Measurements from ENCODE around the gene IGF1. TPM values are rescaled to one million over a fixed set of nuclear protein-coding genes. Genes with fewer than 3 reads are reported as not detected.
A peak's percentile ranks its signal among the peaks of the same experiment; 100 is the strongest.

Gene IGF1
- total RNA-seq, 1 donor from 2014 or later, result 0.34 TPM

DNA sequence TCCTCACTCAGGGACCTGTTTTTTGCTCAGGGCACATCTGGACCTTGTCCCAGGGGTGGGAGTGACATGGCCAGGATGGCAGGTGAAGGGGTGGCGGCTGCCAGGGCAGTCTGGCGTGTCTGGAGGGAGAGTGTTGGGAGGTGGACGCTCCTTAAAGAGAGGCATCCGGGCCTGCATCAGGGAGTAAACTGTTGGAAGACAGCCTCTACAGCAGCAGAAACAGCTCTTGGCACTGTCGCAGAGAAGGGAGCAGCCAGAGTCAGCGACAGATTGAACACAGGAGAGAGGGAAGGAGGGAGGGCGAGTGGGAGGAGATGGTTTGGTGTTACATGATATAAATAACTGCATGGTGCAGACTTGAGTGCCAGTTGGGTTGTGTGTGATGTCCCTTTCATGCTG lies 52.8 kb downstream of the IGF1 start:
- H3K27ac Mint-ChIP-seq, result no peak overlapping the region
- H3K4me1 Mint-ChIP-seq (ENCODE audit: low read depth), result peaks cover 1% of the 10 kb centered on the region
- peaks cover 12% of the 10 kb centered on the region for H3K27me3 Mint-ChIP-seq (ENCODE audit: insufficient read depth)
- H3K4me3 Mint-ChIP-seq, result no peak overlapping the region
- no peaks in the 10 kb centered on the region for H3K36me3 Mint-ChIP-seq (ENCODE audit: low read depth)
- H3K9me3 Mint-ChIP-seq, result no peaks in the 10 kb centered on the region
- no peak for DNase-seq (ENCODE audit: low spot score)
- intact Hi-C loops (cut with micrococcal nuclease), result no loop called here

- H3K4me3 Mint-ChIP-seq, result no peak overlapping the region
- no peaks in the 10 kb centered on the region for H3K36me3 Mint-ChIP-seq (ENCODE audit: low read depth)
- no peak for DNase-seq (ENCODE audit: low spot score)
- H3K4me1 Mint-ChIP-seq (ENCODE audit: low read depth), result peaks cover 8% of the 10 kb centered on the region
- H3K9me3 Mint-ChIP-seq, result no peaks in the 10 kb centered on the region
- intact Hi-C loops (cut with micrococcal nuclease), result no loop called here
- peaks cover 8% of the 10 kb centered on the region for H3K27me3 Mint-ChIP-seq (ENCODE audit: insufficient read depth)
- H3K27ac Mint-ChIP-seq, result no peak overlapping the region
Measured at GRCh38 chr12:102426599-102427542, 53.5 kb downstream of the IGF1 start.

GRCh38 chr12:102425109-102426039 lies 55.0 kb downstream of the IGF1 start:
- intact Hi-C loops (cut with micrococcal nuclease), result no loop called here
- Mint-ChIP-seq H3K9me3 (no peaks in the 10 kb centered on the region), H3K27ac (no peak overlapping the region), H3K4me1 (ENCODE audit: low read depth) (peaks cover 15% of the 10 kb centered on the region), H3K4me3 (no peak overlapping the region), H3K27me3 (ENCODE audit: insufficient read depth) (peaks cover 5% of the 10 kb centered on the region), H3K36me3 (ENCODE audit: low read depth) (no peaks in the 10 kb centered on the region)
- no peak for DNase-seq (ENCODE audit: low spot score)

- Mint-ChIP-seq H3K4me3 (no peak overlapping the region), H3K36me3 (ENCODE audit: low read depth) (no peaks in the 10 kb centered on the region), H3K27ac (no peak overlapping the region), H3K27me3 (ENCODE audit: insufficient read depth) (peaks cover 2% of the 10 kb centered on the region), H3K9me3 (no peaks in the 10 kb centered on the region), H3K4me1 (ENCODE audit: low read depth) (peaks cover 15% of the 10 kb centered on the region)
- intact Hi-C loops (cut with micrococcal nuclease), result loop anchor here (2.0 kb wide), 3 partner anchors 17 to 123 kb away; no protein-coding TSS in a partner anchor
- no peak for DNase-seq (ENCODE audit: low spot score)
Measured at GRCh38 chr12:102423462-102423861, 56.9 kb downstream of the IGF1 start.

GRCh38 chr12:102421802-102422583 lies 58.4 kb downstream of the IGF1 start:
- H3K4me3 Mint-ChIP-seq, result no peak overlapping the region
- intact Hi-C loops (cut with micrococcal nuclease), result loop anchor here (1.0 to 2.0 kb wide), 5 partner anchors 19 to 224 kb away; no protein-coding TSS in a partner anchor
- H3K27ac Mint-ChIP-seq, result peak overlapping the region; percentile 78
- no peak for DNase-seq (ENCODE audit: low spot score)
- H3K36me3 Mint-ChIP-seq (ENCODE audit: low read depth), result peaks cover 2% of the 10 kb centered on the region
- peaks cover 6% of the 10 kb centered on the region for H3K27me3 Mint-ChIP-seq (ENCODE audit: insufficient read depth)
- H3K9me3 Mint-ChIP-seq, result no peaks in the 10 kb centered on the region
- peaks cover 15% of the 10 kb centered on the region for H3K4me1 Mint-ChIP-seq (ENCODE audit: low read depth)

- H3K27me3 Mint-ChIP-seq (ENCODE audit: insufficient read depth), result peaks cover 6% of the 10 kb centered on the region
- no peaks in the 10 kb centered on the region for H3K9me3 Mint-ChIP-seq
- H3K27ac Mint-ChIP-seq, result no peak overlapping the region
- peaks cover 15% of the 10 kb centered on the region for H3K4me1 Mint-ChIP-seq (ENCODE audit: low read depth)
- DNase-seq (ENCODE audit: low spot score), result no peak
- intact Hi-C loops (cut with micrococcal nuclease), result no loop called here
- H3K36me3 Mint-ChIP-seq (ENCODE audit: low read depth), result peaks cover 2% of the 10 kb centered on the region
- no peak overlapping the region for H3K4me3 Mint-ChIP-seq
Measured at GRCh38 chr12:102419094-102419764, 61.1 kb downstream of the IGF1 start.

- Mint-ChIP-seq H3K4me3 (no peak overlapping the region), H3K9me3 (no peaks in the 10 kb centered on the region), H3K27ac (no peak overlapping the region), H3K4me1 (ENCODE audit: low read depth) (peaks cover 9% of the 10 kb centered on the region), H3K27me3 (ENCODE audit: insufficient read depth) (peaks cover 10% of the 10 kb centered on the region), H3K36me3 (ENCODE audit: low read depth) (peaks cover 2% of the 10 kb centered on the region)
- intact Hi-C loops (cut with micrococcal nuclease), result no loop called here
- no peak for DNase-seq (ENCODE audit: low spot score)
Measured at GRCh38 chr12:102417055-102417454, 63.3 kb downstream of the IGF1 start.

GRCh38 chr12:102415515-102415914 lies 64.8 kb downstream of the IGF1 start:
- Mint-ChIP-seq H3K9me3 (no peaks in the 10 kb centered on the region), H3K4me3 (no peak overlapping the region), H3K36me3 (ENCODE audit: low read depth) (peaks cover 2% of the 10 kb centered on the region), H3K27ac (no peak overlapping the region), H3K4me1 (ENCODE audit: low read depth) (no peaks in the 10 kb centered on the region), H3K27me3 (ENCODE audit: insufficient read depth) (peaks cover 10% of the 10 kb centered on the region)
- DNase-seq (ENCODE audit: low spot score), result no peak
- intact Hi-C loops (cut with micrococcal nuclease), result no loop called here

DNA sequence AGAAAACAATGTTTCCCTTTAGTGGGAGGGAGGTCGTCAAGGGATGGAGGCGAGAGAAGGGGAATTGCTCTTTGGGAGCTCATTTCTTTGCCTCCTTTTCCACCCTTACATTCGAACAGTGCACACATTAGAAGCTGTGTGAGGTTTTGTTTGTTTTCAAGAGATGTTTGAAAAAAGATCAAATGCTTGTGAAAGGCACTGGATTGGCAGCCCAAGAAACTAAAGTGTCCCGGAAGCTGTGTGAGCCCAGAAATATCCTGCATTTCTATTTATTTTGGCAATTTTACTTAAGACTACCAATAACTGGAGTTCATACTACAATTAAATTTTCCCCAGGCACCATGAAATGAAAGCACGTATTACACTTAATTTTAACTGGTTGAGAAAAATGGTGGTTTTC lies 67.0 kb downstream of the IGF1 start:
- no peak for DNase-seq (ENCODE audit: low spot score)
- Mint-ChIP-seq H3K9me3 (no peaks in the 10 kb centered on the region), H3K27ac (no peak overlapping the region), H3K4me1 (ENCODE audit: low read depth) (peaks cover 10% of the 10 kb centered on the region), H3K4me3 (no peak overlapping the region), H3K27me3 (ENCODE audit: insufficient read depth) (peaks cover 7% of the 10 kb centered on the region), H3K36me3 (ENCODE audit: low read depth) (peaks cover 2% of the 10 kb centered on the region)
- intact Hi-C loops (cut with micrococcal nuclease), result no loop called here

DNA sequence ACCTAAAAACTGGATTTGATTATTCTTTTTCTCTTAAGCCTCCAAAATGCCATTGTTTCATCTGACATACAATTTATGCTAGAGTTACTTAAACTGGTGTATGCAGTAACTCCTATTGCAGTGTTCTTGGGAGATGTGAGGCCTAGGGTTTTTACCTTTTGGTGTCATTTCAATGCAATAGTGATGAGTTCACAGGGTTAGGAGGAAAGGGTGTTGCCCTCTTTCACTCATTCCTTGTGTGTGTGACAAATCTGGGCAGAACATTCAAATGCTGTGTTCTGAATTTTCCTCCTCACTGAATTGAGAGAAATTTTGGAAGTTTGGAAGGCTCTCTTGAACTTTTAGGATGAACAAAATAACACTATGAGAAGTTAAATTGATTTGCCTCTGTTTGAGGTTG lies 69.9 kb downstream of the IGF1 start:
- intact Hi-C loops (cut with micrococcal nuclease), result no loop called here
- H3K27ac Mint-ChIP-seq, result no peak overlapping the region
- DNase-seq (ENCODE audit: low spot score), result no peak
- H3K27me3 Mint-ChIP-seq (ENCODE audit: insufficient read depth), result peaks cover 7% of the 10 kb centered on the region
- H3K4me1 Mint-ChIP-seq (ENCODE audit: low read depth), result peaks cover 20% of the 10 kb centered on the region
- no peaks in the 10 kb centered on the region for H3K9me3 Mint-ChIP-seq
- no peak overlapping the region for H3K4me3 Mint-ChIP-seq
- no peaks in the 10 kb centered on the region for H3K36me3 Mint-ChIP-seq (ENCODE audit: low read depth)

GRCh38 chr12:102408487-102409297 lies 71.7 kb downstream of the IGF1 start:
- Mint-ChIP-seq H3K4me1 (ENCODE audit: low read depth) (peaks cover 20% of the 10 kb centered on the region), H3K9me3 (no peaks in the 10 kb centered on the region), H3K27ac (peak overlapping the region; percentile 36), H3K4me3 (no peak overlapping the region), H3K27me3 (ENCODE audit: insufficient read depth) (peaks cover 12% of the 10 kb centered on the region), H3K36me3 (ENCODE audit: low read depth) (no peaks in the 10 kb centered on the region)
- no peak for DNase-seq (ENCODE audit: low spot score)
- intact Hi-C loops (cut with micrococcal nuclease), result no loop called here
